ENCODE results near the gene RHOBTB3. TPM values are rescaled to one million over a fixed set of nuclear protein-coding genes. Genes with fewer than 3 reads are reported as not detected.
"Not testable (repeated sequence)": the region's sequence is repeated elsewhere in the genome, so short reads cannot be mapped to it uniquely, and the experiment has no call there.

The RHOBTB3 gene
- total RNA-seq, 4 donors from 2014 or later = 4.7 to 59.3 (median 13.6) TPM

- Histone ChIP-seq H3K36me3 (no peaks in the 10 kb centered on the region), H3K9me3 (no peaks in the 10 kb centered on the region), H3K27me3 (no peaks in the 10 kb centered on the region), H3K4me3 (no peak overlapping the region), H3K27ac (no peak overlapping the region), H3K4me1 (no peaks in the 10 kb centered on the region)
- 61 to 78% methylated on average over 1 of the region's 1 CpG for WGBS, 2 donors
- intact Hi-C loops (cut with DNase I) = no loop called here
- no peak for TF ChIP-seq CTCF (IDR thresholded peaks at IDR 0.05)
- no peak for TF ChIP-seq POLR2A (IDR thresholded peaks at IDR 0.05)
- no peak for DNase-seq
These were observed 27.0 kb upstream of the RHOBTB3 start for GRCh38 chr5:95704150-95704549.

DNA sequence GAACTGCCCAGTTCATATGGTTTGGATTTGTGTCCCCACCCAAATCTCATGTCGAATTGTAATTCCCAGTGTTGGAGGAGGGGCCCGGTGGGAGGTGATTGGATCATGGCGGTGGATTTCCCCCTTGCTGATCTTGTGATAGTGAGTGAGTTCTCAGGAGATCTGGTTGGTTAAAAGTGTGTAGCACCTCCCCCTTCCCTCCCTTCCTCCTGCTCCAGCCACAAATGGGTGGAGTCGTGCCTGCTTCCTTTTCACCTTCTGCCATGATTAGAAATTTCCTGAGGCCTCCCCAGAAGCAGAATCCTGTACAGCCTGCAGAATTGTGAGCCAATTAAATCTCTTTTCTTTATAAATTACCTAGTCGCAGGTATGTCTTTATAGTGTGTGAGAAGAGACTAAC is 24.9 kb upstream of the RHOBTB3 start:
- H3K4me1 ChIP-seq = peaks cover 0 to 12% (median 0%) of the 10 kb centered on the region in 3 donors
- WGBS, 2 donors = 84 to 91% methylated on average over 2 to 5 of the region's 5 CpGs
- intact Hi-C loops (cut with DNase I); H3K36me3 ChIP-seq; DNase-seq; H3K9me3 ChIP-seq; H3K27me3 ChIP-seq; H3K4me3 ChIP-seq; H3K27ac ChIP-seq: not testable (repeated sequence)

DNA sequence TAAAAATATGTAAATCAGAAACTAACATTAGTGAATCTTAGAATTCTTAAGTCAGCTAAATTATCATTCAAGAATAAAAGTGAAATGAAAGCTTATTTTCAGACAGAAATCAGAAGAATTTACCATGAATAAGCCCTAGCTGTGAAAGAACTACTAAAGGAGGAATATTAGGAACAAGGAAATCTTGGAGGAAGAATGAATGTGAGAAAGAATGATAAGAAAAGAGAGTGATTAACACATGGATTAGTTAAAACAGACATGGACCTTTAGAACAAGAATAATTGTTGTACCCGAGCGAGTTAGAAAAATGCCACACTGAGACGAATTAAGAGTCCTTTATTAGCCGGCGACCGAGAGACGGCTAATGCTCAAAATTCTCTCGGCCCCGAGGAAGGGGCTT is 24.1 kb upstream of the RHOBTB3 start:
- no peak overlapping the region for H3K27ac ChIP-seq
- intact Hi-C loops (cut with DNase I) = no loop called here
- 77 to 85% methylated on average over 9 of the region's 9 CpGs for WGBS, 2 donors

GRCh38 chr5:95707534-95708188 is 23.5 kb upstream of the RHOBTB3 start:
- not testable (repeated sequence) for DNase-seq

More for the DNA sequence above, 24.1 kb upstream of the RHOBTB3 start:
- H3K27me3 ChIP-seq = no peaks in the 10 kb centered on the region
- no peak for DNase-seq
- no peaks in the 10 kb centered on the region for H3K36me3 ChIP-seq
- H3K4me3 ChIP-seq = no peak overlapping the region
- peaks cover 0 to 13% (median 0%) of the 10 kb centered on the region in 3 donors for H3K4me1 ChIP-seq
- no peaks in the 10 kb centered on the region for H3K9me3 ChIP-seq
- no peak for TF ChIP-seq POLR2A (IDR thresholded peaks at IDR 0.05)
- TF ChIP-seq CTCF (IDR thresholded peaks at IDR 0.05) = no peak

DNA sequence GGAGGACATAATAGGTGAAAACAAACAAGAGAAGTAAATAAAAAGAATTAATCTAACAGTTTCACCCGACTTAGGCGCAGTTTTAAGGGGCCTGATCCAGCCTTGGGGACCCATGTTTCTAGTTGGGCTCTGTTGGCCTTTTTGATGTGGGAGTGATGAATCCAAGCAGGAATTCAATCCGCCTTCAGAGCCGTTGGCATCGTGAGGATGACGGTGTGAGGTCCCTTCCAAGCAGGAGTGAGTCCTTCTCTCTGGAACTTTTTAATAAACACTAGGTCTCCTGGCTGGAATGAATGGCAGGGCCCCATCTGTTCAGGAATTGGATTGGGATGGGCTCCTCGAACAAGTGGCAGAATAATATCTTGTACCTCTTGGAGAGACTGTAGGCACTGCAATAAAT is 22.3 kb upstream of the RHOBTB3 start:
- no peak for DNase-seq
- no peak for TF ChIP-seq POLR2A (IDR thresholded peaks at IDR 0.05)
- Histone ChIP-seq H3K9me3 (no peaks in the 10 kb centered on the region), H3K36me3 (no peaks in the 10 kb centered on the region), H3K4me1 (peaks cover 0 to 13% (median 0%) of the 10 kb centered on the region in 3 donors), H3K4me3 (no peak overlapping the region), H3K27ac (no peak overlapping the region), H3K27me3 (no peaks in the 10 kb centered on the region)
- intact Hi-C loops (cut with DNase I) = no loop called here
- 89 to 98% methylated on average over 7 of the region's 7 CpGs for WGBS, 2 donors

More at GRCh38 chr5:95707534-95708188, 23.5 kb upstream of the RHOBTB3 start:
- intact Hi-C loops (cut with DNase I); H3K27me3 ChIP-seq; H3K36me3 ChIP-seq; H3K4me3 ChIP-seq; H3K9me3 ChIP-seq; H3K27ac ChIP-seq: not testable (repeated sequence)
- peaks cover 0 to 13% (median 0%) of the 10 kb centered on the region in 3 donors for H3K4me1 ChIP-seq
- WGBS, 2 donors = 75 to 78% methylated on average over 8 of the region's 8 CpGs

GRCh38 chr5:95709967-95710650 is 21.0 kb upstream of the RHOBTB3 start:
- H3K36me3 ChIP-seq = no peaks in the 10 kb centered on the region
- no peak overlapping the region for H3K27ac ChIP-seq
- WGBS, 2 donors = 54 to 58% methylated on average over 12 of the region's 15 CpGs
- no peak for TF ChIP-seq POLR2A (IDR thresholded peaks at IDR 0.05)
- no peaks in the 10 kb centered on the region for H3K9me3 ChIP-seq
- DNase-seq = no peak
- H3K27me3 ChIP-seq = no peaks in the 10 kb centered on the region
- intact Hi-C loops (cut with DNase I) = no loop called here
- H3K4me3 ChIP-seq = no peak overlapping the region
- peaks cover 0 to 13% (median 0%) of the 10 kb centered on the region in 3 donors for H3K4me1 ChIP-seq

DNA sequence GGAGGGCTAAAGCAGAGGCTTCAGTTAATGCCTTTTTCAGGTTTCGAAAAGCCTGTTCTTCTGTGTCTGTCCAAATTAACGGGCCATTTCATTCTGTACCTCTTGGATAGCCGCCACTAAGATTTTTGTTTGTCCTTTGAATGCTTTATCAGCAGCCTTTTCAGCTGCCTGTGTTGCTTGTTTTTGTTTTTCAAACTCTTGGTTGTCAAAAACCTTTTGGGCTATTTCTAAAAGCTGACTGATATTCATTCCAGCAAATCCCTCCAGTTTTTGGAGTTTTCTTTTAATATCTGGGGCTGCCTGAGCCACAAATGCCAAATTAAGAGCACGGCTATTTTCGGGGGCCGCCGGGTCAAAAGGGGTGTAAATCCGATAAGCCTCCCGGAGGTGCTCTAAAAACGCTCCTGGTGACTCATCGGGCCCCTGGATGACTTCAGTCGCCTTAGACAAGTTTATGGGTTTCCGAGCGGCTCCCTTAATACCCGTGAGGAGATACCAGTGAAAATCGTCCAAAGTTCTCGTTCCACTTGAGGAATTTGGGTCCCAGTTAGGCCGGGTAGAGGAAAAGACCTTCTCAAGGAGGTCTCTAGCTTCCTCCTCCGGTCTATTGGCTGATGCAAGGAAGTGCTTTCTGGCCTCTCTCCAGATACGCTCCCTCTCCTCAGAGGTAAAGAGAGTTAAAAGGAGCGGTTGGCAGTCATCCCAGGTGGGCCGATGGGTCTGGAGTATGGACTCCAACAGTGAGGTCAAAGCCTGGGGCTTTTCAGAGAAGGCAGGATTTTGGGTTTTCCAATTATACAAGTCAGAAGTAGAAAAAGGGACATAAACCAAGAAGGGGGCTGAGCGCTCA is 20.3 kb upstream of the RHOBTB3 start:
- H3K27ac ChIP-seq; H3K36me3 ChIP-seq; intact Hi-C loops (cut with DNase I); H3K4me3 ChIP-seq; H3K27me3 ChIP-seq; DNase-seq; H3K9me3 ChIP-seq: not testable (repeated sequence)
- WGBS, 2 donors = 68 to 85% methylated on average over 8 to 21 of the region's 23 CpGs
- H3K4me1 ChIP-seq = peaks cover 0 to 13% (median 0%) of the 10 kb centered on the region in 3 donors
